ENCODE measurements around the gene MSRB1.
"Not testable (repeated sequence)": the region's sequence is repeated elsewhere in the genome, so short reads cannot be mapped to it uniquely, and the experiment has no call there.

The MSRB1 gene

DNA sequence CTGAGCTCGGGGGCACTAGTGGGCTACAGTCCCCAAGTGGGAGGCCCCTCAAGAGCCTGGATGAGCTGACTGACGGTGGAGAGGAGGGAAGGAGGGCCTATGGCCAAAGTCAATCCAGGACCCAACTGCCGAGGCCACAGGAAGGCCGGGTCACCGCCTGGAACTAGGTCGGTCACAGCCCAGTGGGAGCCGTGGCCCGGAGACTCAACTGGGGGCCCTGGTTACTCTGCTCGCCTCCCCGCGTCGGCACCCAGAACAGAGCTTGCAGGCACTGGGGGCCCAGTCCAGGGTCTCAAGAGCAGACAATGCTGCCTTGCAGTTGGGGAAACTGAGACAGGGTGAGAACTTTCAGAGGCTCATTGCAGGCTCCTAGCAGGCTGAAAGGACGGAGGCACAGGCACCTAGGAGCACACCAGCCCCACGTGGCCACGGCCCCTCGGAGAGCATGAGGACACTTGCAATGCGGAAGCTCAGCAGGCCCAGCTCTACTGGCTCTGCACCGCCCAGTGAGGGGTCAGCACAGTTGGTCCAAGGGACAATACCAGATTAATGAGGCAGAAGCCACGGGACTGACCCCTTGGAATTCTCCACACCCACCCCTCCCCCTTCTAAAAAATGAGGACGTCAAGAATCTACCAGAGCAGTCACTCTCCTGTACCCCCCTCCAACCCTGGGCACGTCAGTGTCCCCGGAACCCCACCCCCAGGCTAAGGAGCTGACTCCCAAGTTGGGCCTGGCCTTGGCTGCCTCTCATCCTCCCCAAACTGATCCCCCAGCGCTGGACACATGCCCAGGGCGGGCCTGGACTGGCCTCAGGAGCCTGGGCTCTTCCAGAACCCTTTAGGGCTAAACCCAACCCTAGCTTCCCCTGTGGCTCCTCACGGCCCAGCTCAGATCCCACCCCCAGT is 27.0 kb downstream of the MSRB1 start:
- no peak for DNase-seq (ENCODE audit: low spot score)

DNA sequence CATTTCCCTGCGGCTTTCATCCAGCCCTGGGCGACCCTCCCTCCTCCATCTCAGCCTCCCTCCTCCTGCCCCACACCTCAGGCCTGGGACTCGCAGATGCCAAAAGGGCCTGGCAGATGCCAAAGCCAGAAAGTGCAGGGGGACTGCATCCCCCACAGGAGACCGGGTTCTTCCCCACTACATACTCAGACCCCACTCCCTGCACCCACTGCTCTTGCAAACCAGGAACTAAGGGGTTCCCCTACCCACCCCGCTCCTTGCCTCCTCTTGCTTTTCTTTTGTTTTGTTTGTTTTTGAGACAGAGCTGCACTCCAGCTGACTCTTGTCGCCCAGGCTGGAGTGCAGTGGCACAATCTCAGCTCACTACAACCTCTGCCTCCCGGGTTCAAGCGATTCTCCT is 28.0 kb downstream of the MSRB1 start:
- DNase-seq (ENCODE audit: low spot score), result no peak

DNA sequence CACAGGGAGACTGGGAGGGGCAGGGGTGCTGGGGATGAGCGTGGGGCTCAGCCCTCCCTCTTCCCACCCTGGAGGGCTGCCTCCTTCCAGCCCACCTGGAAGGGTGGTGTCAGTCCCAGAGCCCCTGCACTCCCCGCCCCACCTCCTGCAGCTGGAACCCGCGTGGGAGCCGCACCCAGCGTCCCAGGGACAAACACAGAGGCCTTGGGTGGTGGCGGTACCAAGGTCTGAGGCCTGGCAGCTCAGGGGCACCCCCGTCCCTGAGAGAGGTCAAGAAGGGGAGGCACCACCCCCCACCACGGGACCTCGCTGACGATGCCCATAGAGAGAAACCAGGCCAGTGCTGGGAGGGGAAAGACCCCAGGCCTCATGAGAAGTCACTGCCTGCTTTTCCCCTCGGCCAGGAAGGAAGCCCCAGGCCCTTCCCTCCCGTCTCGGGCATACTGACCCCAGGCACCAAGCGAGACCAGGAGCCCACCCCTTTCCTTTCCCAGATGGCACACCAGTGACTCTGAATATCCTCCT is 28.9 kb downstream of the MSRB1 start:
- DNase-seq (ENCODE audit: low spot score), result no peak

DNA sequence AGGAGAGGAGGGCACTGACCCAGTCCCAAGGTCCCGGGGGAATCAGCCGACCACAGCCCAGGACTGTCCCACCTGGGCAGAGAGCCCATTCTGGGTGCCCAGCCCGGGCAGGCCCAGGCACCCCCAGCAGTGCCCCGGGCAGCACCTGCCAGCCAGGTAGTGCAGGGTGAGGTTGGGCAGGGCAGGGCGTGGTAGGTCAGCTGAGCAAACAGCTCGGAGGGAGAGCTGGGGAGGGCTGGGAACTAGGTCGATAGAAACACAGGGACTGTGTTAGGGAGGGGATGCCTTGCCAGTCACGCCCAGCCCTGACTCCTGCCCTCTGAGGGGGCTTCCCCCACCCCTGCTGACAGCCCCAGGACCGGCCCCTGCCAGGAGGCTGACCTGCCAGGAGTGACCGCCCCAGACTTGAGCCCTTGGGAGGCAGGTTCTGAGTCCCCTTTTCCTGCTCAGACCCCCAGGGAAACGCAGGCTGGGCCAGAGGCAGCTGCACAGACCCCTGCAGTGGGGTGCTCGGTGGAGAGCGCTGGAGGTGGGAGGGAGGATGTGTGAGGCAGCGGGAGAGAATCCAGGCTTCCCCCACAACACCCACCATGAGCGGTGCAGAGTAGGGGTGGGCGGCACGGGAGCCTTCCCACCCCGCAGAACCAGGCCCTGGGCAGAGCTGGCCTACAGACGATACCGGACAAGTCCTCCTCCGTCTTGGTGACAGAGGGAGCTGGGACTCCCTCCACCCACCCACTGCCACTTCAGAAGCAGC is 29.5 kb downstream of the MSRB1 start:
- DNase-seq (ENCODE audit: low spot score), result no peak

DNA sequence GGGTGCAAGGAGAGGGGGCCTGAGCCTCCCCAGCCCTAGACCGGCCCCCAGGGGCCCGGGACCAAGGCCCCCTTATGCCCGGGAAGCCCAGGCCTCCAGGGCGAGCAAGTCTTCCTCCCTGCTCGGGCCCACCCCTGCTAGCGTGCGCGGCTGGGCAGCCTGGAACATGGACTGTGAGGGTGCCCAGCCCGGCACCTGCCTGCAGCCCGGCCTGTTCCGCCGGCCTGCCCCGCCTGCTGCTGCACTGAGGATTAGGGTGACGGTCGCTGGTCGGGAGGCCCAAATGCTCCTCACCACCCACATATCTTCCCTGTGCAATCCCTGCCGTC is 30.8 kb downstream of the MSRB1 start:
- DNase-seq (ENCODE audit: low spot score), result no peak

GRCh38 chr16:1911467-1912214 is 31.4 kb downstream of the MSRB1 start:
- DNase-seq (ENCODE audit: low spot score), result no peak

DNA sequence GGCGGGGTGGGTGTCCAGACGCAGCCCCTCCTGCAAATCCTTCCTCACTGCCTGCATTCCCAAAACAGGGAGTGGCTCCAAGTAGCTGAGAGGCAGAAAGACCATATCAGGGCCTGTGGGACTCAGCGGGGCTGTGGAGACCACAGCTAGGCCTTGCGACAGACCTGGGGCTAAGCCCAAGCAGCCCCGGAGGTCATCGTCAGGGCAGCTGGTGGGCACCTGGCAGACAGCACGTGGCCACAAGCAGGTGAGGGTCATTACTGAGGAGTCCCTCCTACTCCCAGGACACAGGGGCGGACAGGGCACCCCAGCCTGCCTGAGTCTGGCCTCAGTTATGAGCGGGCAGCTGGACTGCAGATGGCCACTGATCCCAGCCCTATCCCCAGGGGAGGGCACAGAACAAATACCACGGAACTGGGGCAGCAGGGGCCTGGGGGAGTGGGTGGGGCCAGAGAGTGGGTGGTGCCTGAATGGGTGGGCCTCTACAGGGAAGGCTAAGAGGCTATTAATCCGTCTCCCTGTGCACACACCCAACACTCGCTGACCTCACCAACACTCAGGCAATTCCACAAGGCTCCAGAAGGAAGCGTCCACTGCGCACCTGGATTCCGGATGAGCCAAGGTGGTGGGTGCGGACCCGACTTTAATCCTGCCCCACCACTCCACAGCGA is 33.3 kb downstream of the MSRB1 start:
- DNase-seq (ENCODE audit: low spot score), result no peak

GRCh38 chr16:1908983-1909382 is 34.0 kb downstream of the MSRB1 start:
- DNase-seq (ENCODE audit: low spot score), result no peak

- no peak for DNase-seq (ENCODE audit: low spot score)
These were observed 34.8 kb downstream of the MSRB1 start for GRCh38 chr16:1908184-1908583.

DNA sequence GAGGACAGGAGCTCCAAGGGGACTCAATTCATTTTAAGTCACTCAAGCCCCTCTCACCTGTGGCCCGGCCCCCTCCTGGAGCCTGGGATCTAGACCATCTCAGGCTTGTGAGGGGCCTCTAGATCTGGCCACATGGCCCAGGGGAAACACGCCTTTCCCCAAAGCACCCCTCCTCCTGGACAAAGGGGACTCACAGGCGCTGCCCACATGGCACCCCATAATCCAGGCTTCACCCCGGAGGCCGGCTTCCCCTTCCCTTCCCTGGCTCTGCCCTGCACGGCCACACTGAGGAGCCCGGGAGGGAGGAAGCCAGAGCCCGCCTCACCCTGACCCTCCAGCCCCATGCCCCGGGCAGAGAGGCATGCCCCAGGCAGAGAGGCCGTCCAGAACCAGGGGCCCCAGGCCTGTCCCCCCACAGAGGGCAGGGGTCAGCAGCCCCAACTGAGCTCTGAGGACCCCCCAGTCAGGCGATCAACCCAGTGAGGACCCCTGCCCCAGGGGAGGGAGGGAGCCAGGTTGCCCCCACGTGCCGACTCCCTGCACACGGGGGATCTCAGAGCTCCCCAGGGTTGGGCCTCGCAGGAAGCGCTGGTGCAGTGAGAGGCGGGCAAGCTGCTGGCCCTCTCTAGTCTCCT is 35.7 kb downstream of the MSRB1 start:
- no peak for DNase-seq (ENCODE audit: low spot score)

- no peak for DNase-seq (ENCODE audit: low spot score)
These were observed 36.2 kb downstream of the MSRB1 start for GRCh38 chr16:1906846-1907165.

- DNase-seq (ENCODE audit: low spot score), result no peak
These were observed 36.7 kb downstream of the MSRB1 start for GRCh38 chr16:1906055-1906845.

DNA sequence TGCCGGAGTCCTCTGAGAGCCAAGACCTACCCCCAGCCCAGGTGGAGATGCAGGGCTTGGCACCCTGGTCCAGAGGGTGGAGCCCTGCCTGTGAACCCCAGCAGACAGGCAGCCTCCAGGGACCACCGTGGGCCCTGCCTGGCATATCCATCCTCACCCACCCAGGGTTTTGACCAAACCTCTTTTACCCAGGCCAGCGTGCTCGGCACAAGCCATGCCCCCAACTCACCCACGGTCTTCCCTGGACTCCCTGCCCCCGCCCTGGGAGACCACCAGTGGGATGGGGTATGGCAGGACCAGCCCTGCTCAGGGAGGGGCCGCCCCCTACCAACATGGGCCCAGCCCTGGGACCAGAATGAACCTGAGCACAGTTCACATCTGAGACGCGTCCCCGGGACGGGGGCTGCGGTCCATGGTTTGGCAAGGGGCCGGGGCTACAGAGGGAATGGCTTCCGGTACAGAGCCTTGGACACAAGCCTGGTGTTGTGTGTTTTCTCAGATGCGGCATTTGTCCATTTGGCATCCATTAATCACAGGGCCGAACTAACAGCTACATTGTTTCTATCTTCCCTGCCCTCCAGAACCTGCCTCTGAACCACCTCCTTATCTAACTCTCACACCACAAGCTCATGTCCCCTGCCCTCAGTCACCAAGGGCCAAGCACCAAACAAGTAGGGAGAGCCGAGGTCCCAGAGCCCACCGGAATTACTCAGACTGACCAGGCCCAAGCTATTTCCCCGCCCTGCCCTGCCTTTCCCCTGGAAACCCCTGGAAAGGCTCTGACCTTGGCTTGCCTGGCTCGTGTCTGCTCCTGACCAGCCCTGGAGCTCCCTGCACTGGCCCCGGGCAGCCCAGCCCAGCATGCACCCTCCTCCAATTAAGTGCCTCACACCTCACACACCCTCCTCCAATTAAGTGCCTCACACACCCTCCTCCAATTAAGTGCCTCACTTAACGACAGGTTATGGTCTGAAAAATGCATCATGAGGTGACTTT is 38.9 kb downstream of the MSRB1 start:
- no peak for DNase-seq (ENCODE audit: low spot score)

- no peak for DNase-seq (ENCODE audit: low spot score)
These were observed 39.8 kb downstream of the MSRB1 start for GRCh38 chr16:1903220-1903574.

GRCh38 chr16:1902547-1903219 is 40.3 kb downstream of the MSRB1 start:
- DNase-seq (ENCODE audit: low spot score), result no peak

- DNase-seq (ENCODE audit: low spot score), result no peak
These were observed 42.6 kb downstream of the MSRB1 start for GRCh38 chr16:1900452-1900774.

- DNase-seq (ENCODE audit: low spot score), result no peak
These were observed 43.2 kb downstream of the MSRB1 start for GRCh38 chr16:1899641-1900451.

- DNase-seq (ENCODE audit: low spot score), result not testable (repeated sequence)
These were observed 45.3 kb downstream of the MSRB1 start for GRCh38 chr16:1897692-1898091.

All from cerebellar cortex (tissue), 1 donor.